Colon (tissue), 2 donors: ENCODE results near the gene FBRSL1.

Source experiments
- FAIRE-seq: peaks from 2 replicates; lab custom pipeline; 2012; peaks lifted over from hg19 to GRCh38; lab: Jason Lieb, UNC
- donor health status: control.
- donor health status: control.

FBRSL1 gene

DNA sequence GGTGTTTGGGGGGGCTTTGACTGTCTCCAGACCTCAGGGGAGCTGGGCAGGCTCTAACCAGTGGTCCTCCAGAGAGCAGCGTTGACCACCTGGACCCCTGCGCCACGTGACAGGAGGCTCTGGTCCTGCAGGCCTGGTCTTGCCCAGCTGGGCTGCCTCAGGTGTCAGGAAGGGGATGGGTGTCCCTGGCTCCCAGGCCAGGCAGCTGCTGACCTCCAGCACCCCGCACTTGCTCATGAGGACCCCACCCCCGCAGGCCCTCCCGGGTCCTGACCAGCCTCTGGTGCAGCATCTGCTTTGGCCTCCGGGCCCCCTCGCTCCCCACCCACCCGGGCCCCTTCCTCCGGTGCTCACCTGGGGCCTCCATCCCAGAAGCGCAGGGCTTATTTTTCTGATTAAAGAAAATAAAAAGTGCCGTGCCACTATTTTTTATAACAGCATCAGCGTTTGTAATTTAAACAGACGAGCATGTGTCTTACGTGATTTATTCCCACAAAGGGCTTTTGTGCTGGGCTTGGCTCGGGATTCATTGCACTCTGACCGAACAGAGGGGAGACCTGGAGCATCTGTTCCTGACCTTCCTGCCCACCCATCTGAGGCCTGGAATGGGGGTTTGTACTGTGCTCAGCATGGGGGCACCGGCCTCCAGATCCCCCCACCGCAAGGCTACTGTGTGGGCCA, 21.7 kb downstream of the FBRSL1 start:
- FAIRE-seq, result no peak

DNA sequence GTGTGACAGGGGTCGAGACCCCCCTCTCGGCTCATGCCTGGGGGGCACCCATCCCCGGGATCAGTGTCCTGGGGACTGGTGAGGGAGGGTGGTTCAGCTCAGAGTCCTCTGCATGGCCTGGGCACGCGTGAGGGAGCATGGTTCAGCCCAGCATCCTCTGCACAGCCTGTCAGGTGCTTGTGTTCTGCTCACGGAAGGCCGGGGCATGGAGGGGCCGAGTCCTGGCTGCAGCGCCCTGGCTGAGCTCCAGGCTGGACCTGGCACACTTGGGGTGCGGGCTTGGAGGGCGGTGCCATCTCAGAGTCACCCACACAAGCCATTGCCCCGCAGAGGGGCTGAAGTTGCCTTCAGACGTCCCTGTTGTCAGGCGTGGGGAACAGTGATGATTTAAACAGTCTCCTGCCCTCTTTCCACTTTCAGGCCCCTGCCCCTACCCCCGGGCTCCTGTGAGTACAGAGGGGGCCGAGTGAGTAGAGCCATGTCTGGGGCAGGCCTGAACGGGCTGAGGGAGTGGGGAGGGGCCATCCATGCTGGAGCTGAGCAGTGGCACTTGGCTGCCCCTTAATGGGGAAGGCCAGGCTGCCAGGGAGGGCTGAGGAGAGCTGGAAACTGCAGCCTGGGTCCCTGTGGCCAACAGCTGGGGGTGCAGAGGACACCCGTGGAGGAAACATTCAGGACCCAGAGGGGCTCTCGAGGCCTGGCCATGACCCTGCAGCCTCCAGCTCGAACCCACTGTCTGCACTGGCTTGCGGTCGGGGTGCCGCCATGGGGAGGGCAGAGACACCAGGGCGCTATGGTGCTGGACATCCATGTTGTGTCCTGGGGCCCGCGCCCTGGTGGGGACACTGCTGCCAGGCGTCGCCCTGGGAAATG, 22.5 kb downstream of the FBRSL1 start:
- no peak for FAIRE-seq

DNA sequence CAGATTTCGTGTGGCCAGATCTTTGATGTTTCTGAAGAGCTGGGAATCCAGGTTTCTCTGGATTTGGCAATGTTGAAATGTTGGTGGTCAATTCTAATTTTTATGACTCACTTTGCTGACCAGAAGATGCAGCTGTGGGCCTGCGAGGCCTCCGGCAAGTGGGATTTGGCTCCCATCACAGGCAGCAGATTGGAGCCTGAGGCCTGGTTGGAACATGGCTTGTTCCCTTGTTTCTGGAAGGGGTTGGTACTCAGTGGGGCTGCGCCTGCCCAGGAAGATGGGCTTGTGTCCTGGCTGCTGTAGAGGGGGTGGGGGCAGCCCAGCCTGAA, 23.1 kb downstream of the FBRSL1 start:
- FAIRE-seq, result no peak

DNA sequence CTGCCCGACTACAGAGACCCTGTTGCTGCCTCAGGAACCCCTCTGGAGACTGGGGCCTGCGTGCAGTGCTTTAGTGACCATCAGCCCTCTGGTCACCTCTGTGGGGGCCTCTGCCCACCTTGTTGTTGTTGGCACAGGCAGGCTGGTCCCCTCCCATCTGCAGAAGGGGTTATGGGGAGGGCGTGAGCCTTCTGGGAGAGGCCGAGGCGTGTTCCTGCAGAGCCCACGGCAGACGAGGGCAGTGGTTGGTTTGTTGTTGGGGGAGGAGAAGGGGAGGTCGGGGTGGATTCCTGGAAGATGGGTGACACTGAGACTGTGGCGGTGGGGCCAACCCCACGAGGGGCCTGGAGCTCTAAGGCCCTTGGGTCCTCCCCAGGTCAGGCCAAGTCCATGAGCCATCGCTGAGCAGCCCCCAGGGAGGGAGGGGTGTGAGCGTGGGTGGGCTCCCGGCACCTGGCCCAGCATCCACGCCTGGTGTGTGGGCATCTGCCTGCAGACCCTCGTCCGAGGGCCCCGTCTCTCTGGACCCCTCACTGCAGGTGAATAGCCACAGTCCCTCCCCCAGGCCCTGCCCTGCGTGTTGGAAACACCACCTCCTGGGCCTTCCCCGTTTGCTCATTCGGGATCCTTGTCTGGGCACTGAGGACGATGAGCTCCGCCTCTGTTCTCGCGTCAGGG, 23.6 kb downstream of the FBRSL1 start:
- no peak for FAIRE-seq

DNA sequence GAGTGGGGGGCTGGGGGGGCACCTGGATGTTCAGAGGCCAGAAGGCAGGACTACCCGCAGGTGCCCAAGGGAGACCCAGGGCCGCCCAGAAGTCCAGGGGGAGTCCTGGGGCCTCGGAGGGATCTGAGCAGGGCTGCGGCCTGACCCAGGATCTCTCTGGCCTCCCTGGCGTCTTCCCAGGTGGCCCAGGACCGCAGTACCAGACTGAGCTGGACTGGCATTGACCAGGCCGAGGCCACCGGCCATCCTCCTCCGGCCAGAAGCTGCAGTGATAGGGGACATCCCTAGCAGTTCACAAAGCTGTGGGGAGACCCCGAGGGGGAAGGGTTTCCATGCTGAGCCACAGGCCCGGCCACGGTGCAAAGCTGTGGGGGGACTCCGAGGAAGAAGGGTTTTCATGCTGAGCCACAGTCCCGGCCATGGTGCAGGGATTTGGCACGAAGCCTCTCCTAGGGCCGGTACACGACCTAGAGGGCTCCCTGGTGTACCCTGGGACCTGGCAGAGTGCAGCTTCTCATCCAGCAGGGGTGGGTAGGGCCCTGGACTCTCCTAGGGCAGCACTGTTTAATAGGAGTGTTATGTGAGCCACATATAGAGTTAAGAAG, 24.4 kb downstream of the FBRSL1 start:
- FAIRE-seq, result no peak

DNA sequence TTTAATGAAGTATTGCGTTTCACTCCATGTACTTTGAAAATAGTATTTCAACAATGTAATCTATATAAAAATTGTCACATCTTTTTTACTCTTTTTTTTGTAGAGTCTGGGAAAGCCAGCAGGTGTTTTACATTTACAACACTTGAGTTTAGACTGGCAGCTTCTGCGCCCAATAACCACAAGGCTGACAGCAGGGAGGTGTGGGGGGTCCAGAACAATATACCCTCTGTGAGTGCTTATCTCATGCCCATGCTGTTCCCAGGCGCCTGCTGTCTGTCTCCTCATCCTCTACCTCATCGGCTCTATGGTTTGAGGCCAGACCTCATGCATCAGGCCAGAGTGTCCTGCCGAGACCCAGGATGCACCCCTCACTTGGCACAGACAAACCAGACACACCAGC, 24.9 kb downstream of the FBRSL1 start:
- FAIRE-seq, result no peak

DNA sequence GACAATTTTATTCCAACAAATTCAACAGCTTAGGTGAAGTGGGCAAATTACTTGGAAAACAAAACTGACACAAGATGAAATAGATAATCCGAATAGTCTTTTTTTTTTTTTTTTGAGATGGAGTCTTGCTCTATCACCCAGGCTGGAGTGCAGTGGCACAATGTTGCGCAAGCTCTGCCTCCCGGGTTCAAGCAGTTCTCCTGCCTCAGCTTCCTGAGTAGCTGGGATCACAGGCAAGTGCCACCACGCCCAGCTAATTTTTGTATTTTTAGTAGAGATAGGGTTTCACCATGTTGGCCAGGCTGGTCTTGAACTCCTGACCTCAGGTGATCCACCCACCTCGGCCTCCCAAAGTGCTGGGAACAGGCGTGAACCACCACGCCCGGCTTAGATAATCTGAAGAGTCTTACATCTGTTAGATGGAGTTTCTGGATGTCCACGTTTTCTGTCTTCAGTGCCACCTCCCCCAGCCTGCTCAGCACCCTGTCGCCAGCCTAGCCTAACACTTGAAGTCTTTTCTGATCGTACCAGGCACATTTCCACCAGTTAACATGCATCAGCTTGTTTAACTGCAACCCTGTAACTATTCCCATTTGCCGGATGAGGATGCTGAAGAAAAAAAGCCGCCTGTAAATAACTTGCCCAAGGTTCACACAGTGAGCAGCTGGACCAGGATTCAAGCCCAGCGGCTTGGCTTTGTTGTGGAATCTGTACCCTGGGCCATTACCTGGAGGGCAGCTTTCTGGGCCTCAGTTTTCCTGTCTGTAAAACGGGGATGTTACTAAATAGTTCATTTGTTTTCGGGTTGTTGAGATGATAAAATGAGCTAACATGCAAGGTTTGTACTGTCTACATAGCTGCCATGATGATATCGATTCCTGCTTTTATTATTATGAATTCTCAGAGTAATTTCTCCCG, 26.4 kb downstream of the FBRSL1 start:
- no peak for FAIRE-seq

DNA sequence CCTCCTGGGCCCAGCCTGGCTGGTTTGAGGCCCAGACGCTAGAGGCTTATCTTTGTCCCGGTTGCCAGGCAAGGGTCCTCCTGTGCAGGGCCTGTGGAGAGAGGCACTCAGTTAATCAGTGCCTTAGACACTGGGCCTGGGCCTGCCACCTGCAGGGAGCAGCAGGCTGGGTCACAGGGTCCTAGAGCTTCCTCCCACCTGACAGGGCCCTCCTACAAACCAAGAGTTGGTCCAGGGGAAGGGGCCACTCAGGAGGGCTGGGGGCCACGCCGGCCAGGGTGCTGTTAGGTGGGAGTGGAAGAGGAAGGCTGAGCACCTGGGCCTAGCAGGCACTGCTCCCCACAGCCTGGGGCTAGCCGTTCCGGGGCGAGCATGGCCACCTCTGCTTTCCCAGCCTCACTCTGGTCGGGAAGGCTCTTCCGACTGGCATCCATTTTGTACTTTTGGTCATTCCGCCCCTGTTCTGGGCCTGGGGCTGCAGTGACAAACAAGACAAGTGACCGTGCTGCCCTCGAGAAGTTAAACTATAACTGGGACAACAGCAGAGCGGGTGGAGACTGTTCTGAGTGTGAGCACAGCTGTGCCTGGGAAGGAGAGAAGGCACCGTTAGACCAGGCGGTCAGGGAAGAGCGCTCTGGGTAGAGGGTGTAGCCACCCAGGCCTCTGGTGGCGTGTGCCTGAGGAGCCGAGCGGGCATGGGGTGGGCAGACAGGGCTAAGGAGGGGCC, 27.2 kb downstream of the FBRSL1 start:
- FAIRE-seq, result no peak

DNA sequence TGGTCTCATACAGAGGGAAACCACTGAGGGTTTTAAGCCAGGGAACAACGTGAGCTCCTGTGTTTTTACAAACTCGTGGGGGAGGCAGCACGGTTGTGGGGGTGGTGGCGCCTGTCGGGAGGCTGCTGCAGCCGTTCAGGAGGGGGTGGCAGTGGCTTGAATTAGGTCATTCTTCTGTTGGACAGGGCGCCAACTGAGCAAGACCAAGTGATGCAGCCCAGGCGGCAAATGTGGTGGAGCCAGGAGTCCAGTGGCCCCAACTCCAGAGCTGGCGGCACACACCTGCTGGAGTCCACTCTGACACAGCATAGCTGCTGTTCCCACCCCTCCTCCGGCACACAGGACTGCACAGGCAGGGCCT, 27.8 kb downstream of the FBRSL1 start:
- FAIRE-seq, result no peak

DNA sequence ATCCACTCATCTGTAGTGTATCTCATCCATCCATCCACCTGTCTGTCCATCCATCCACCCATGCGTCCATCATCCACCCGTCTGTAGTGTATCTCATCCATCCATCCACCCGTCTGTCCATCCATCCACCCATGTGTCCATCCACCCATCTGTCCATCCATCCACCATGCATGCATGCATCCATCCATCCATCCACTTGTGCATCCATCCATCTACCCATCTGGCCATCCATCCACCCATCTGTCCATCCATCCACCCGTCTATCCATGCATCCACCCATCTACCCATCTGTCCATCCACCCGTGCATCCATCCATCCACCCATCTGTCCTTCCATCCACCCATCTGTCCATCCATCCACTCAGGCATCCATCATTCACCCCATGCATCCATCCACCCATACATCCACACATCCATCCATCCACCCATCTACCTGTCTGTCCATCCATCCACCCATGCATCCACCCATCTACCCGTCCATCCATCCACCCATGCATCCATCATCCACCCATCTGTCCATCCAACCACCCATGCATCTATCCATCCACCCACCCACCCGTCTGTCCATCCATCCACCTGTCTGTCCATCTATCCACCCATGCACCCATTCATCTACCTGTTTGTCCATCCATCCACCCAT, 28.5 kb downstream of the FBRSL1 start:
- no peak for FAIRE-seq

DNA sequence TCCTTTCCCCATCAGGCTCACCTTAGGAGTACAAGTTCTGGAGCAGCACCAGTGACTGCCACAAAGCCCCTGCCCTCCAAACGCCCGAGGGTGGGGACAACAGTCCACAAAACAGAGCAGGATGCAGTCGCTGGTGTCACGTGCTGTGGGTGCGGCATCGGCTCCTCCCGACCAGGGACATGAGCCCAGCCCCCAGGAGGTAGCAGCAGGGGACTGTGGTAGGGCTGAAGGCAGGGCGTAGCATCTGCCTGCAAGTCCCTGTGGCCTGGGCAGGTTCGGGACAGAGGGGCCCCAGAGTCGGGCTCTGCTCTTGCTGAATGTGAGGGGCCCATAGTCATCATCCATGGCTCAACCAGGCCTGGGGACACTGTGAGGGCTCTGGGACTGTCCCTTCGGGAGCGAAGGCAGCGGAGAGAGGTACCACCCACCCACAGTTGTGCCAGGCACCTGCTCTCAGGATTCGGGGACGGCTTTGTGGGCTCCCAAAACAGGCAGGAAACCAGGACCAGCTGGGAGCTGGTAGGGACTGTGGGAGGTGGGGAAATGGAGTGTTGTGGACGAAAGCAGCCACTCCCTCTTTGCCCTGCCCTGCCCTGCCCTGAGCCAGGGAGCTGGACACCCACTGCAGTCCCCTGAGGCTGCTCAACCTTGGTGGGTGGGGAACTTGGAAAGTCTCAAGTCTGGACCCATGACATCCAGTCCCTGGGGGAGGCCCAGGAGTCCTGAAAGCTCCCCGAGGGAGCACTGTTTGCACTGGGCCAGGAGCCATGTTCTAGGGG, 30.7 kb downstream of the FBRSL1 start:
- no peak for FAIRE-seq

DNA sequence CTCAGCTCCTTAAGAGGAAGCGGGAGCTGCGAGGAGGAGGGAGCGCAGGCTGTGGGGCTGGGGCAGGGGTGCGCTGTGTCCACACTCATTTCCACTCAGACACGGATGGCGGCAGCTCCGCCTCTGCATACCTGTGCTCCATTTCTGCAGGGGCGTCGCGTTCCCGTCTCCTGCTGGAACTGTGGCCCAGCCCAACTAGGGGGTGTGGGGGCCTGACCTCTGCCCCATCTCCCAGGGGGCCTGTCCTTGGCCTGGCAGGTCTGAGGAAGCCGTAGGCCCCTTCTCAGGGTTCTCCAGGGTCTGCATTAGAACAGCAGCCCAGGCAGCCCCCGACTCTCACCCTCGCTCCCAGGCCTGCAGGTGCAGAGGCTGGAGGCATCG, 31.2 kb downstream of the FBRSL1 start:
- FAIRE-seq, result no peak

DNA sequence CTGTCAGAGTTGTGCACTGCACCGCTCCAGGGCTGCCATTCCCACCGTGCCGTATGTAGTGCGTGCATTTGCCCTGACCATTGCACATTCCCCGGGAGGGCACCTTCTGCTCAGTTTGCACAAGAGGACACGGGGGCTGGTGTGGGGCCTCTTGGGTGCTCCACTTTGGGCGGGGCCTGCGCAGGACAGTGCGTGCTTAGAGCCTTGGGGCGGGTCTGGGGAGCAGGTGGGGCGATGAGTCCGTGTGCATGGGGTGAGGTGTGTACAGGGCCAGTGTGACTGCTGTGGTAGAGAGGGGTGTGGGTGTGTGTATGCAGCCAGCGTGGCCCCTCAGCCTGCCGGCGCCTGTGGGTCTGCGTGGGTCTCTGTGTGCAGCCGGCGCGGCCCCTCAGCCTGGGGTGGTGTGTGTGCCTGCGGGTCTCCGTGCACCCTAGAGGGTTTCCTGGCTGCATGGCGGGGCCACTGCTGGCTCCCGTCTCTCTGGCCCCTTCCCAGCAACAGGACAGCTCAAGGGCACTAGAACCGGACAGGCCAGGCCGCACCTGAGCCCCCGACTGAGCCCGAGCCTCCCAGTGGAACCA, 31.9 kb downstream of the FBRSL1 start:
- FAIRE-seq, result no peak

DNA sequence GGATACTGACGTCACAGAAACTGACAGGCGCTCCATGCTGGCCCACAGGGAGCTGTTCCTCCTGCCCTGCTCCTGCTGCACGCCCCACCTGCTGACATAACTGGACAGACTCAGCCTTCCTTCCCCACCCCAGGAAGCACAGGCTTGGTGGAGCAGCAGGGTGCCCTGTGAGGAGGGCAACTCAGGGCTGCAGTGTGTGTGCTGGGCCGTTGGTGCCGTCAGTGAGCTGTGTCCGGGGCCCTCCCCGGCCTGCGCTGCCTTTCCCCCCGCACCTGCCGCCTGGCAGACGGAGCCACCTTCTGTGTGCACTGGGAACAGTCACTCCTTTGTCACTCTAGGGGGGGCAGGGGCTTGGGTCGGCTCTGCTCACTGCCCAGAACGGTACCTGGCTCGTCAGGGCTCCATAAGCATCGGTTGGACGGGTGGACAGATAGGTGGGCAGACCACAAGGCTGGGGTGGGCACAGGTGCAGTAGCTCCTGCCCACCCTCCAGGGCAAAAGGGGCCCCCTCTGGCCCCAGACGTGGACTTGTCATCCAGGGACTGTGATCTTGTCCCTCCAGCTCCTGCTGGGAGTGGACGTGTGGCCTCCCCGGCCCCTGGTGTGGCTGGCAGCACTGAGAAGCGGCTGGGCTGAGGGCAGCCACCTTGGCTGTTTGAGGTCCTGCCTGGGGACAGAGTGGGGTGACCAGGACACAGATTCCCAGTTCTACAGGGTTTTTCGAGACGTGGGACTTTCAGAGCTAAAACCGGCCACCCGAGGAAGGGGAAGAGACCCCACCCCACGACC, 32.8 kb downstream of the FBRSL1 start:
- FAIRE-seq, result no peak

DNA sequence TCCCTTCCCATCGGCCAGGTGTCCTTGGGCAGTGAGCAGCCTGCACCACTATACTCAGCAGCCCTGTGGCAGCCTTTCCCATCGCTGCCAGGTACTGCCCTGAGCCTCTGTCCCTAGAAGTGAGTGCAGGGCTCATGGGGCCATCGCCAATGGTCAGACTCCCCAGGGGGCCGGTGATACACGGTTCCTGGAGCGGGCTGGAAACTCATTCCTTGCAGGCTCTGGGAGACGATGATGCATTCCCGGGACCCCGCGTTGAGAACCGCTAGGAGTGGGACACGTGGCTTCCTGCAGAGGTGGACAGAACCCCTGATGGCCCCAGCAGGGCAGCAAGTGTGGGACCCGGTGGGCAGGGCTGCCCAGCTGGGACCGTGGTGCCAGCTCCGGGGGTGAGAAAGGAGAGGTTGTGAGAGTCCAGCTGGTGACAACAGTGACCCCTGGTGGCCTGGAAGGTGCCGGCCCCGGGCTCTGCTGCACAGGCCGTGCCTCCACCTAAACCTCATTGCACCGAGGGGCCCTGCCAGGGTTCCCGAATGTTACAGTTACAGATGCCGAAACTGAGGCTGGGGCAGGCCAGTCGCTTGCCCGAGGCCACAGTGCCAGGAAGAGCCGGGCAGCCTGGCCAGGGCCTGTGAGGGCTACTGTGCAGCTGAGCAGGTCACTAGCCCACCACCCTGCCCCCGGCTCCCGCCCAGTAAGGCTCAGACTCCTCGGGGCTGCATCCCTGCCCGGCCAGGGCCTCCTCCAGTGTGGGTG, 33.8 kb downstream of the FBRSL1 start:
- no peak for FAIRE-seq

DNA sequence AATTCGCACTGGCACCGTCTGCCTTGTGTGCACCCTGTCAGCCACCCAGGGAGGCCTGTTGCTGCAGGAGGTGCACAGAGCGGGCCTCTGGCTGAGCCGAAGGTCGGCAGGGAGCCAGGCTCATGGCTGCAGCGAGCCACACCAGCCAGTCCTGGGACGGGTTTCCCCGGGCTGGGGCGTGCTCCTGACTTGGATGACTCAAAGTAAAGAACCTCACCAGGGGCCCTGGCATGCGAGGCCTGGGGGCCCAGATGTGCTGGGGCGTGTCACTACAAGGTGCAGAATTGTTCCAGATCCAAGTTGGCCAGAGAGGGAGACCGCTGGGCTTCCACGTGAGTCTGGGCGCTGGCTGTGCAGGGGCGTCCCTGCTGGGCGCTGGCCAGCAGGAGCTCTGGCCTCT, 34.5 kb downstream of the FBRSL1 start:
- no peak for FAIRE-seq

DNA sequence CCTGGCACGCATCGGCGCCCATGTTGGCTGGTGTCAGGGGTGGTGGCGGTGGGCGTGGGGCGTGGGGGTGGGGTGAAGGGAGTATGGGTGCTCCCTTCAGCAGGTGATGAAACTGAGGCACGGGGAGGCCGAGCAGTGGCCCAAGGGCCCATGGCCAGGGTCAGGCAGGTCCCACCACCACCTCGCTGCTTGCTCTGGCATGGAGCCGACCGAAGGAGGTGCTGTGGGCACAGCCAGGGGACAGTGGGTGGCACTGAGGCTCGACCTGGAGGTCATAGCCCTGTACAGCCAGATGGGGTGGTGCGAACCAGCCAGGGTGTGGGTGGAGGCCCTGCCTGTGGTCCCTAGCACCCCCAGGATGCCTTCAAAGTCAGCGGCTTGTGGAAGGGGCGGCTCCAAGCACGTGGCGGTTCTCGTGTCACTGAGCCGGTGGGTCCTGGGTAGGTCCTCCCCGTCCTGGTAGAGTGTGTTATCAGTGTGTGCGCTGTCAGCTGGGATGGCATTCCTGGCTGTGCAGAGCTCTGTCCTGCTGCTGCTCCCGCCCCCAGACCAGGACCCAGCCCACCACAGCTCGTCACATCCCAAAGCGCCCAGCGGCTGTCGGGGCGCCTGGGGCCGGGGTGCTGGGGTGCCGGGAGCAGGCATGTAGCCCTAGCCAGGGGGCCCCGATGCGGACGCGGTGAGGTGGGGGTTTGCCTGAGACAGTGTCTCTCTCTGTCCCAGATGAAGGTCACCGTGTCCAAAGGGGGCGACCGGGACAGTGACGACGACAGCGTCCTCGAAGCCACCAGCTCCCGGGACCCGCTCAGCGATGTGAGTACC, 35.3 kb downstream of the FBRSL1 start:
- FAIRE-seq, result no peak
